ENCODE data around the gene ISM2.

DNA sequence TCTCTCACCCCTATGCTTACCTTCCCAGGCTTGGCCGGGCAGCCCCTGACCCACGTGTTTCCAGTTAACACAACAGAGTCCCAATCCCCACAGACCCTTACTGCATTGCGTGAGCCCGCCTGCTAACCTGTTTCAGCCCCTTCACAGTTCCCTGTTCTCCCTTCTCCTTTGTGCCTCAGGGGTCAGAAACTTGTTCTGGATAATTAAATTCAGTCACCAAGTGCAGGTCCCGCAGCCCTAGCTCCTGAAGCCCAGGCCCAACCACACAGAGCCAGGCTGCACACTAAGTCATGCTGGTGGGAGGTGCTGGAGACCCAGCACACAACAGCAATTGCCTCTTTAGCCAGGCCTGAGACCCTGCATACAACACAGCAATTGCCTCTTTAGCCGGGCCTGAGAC is 9.6 kb downstream of the ISM2 start:
- TF ChIP-seq CTCF (IDR thresholded peaks at IDR 0.05) (no peak), POLR2A (IDR thresholded peaks at IDR 0.05) (no peak)

Measured in testis (tissue), 2 donors.